HG03025 (cell line): Measurements from ENCODE around the gene NIT2.
A peak's percentile ranks its signal among the peaks of the same experiment; 100 is the strongest.
"Not testable (repeated sequence)": the region's sequence is repeated elsewhere in the genome, so short reads cannot be mapped to it uniquely, and the experiment has no call there.

ENCODE experiments used
- ATAC-seq: cut with Tn5 transposase; IDR thresholded peaks from one replicate; pipeline ENCODE4 v1.9.1; 2021; ENCODE audit warnings: mild to moderate bottlenecking, moderate library complexity; ENCODE audit not compliant: unreplicated experiment, low FRiP score

The NIT2 gene

GRCh38 chr3:100335434-100335833, 877 bp downstream of the NIT2 start:
- ATAC-seq, result peak; percentile 33

- ATAC-seq, result not testable (repeated sequence)
Measured at GRCh38 chr3:100336229-100336628, 1.7 kb downstream of the NIT2 start.

GRCh38 chr3:100338911-100339310, 4.4 kb downstream of the NIT2 start:
- no peak for ATAC-seq

- no peak for ATAC-seq
Measured at GRCh38 chr3:100339786-100340185, 5.2 kb downstream of the NIT2 start.

GRCh38 chr3:100340527-100340926, 6.0 kb downstream of the NIT2 start:
- ATAC-seq, result no peak

- no peak for ATAC-seq
Measured at GRCh38 chr3:100348727-100349126, 14.2 kb downstream of the NIT2 start.

- ATAC-seq, result not testable (repeated sequence)
Measured at GRCh38 chr3:100351770-100352169, 17.2 kb downstream of the NIT2 start.

GRCh38 chr3:100352296-100353231, 18.0 kb downstream of the NIT2 start:
- ATAC-seq, result no peak

- no peak for ATAC-seq
Measured at GRCh38 chr3:100354850-100355249, 20.3 kb downstream of the NIT2 start.

- ATAC-seq, result no peak
Measured at GRCh38 chr3:100358413-100358812, 23.9 kb downstream of the NIT2 start.

GRCh38 chr3:100359035-100359434, 24.5 kb downstream of the NIT2 start:
- no peak for ATAC-seq

GRCh38 chr3:100360757-100361496, 26.4 kb downstream of the NIT2 start:
- no peak for ATAC-seq

GRCh38 chr3:100361897-100362296, 27.3 kb downstream of the NIT2 start:
- ATAC-seq, result no peak

GRCh38 chr3:100364421-100364820, 29.9 kb downstream of the NIT2 start:
- ATAC-seq, result no peak

GRCh38 chr3:100366424-100366823, 31.9 kb downstream of the NIT2 start:
- no peak for ATAC-seq

GRCh38 chr3:100368441-100368840, 33.9 kb downstream of the NIT2 start:
- no peak for ATAC-seq

- no peak for ATAC-seq
Measured at GRCh38 chr3:100370756-100371155, 36.2 kb downstream of the NIT2 start.

GRCh38 chr3:100374521-100374920, 40.0 kb downstream of the NIT2 start:
- no peak for ATAC-seq

- no peak for ATAC-seq
Measured at GRCh38 chr3:100376301-100376700, 41.7 kb downstream of the NIT2 start.

- ATAC-seq, result no peak
Measured at GRCh38 chr3:100384733-100385525, 50.4 kb downstream of the NIT2 start.
